Stomach (tissue), 9 donors: ENCODE data around the gene ZNF792. TPM values are rescaled to one million over a fixed set of nuclear protein-coding genes. Genes with fewer than 3 reads are reported as not detected.
"Not testable (repeated sequence)": the region's sequence is repeated elsewhere in the genome, so short reads cannot be mapped to it uniquely, and the experiment has no call there.

Experiments
- DNase-seq, 2 donors: peaks; one replicate each; pipeline versions ENCODE4 v3.0.0 to v3.0.0-alpha.2; 2013 to 2019
- H3K27ac ChIP-seq, 5 donors: fragments of 200-600 bp in 4 of 5; sonication (generic) in 4 of 5; one replicate each; pipeline ENCODE4 v1.5.1; 2013 to 2019; ENCODE audit warnings: mild to moderate bottlenecking in 1 of 5, moderate library complexity in 1 of 5
- H3K27me3 ChIP-seq, 3 donors: fragments of 200-600 bp; sonication (generic); one replicate each; pipeline ENCODE4 v1.5.1; 2017 to 2019; ENCODE audit warnings: mixed run types in 1 of 3
- H3K36me3 ChIP-seq, 4 donors: fragments of 200-600 bp; sonication (generic); 1 replicate in 3 of 4; 2 replicates in 1 of 4; pipeline ENCODE4 v1.5.1; 2016 to 2019
- H3K4me1 ChIP-seq, 4 donors: fragments of 200-600 bp; sonication (generic); one replicate each; pipeline ENCODE4 v1.5.1; 2016 to 2019
- H3K4me3 ChIP-seq, 4 donors: fragments of 200-600 bp; sonication (generic) in 3 of 4; one replicate each; pipeline ENCODE4 v1.5.1; 2016 to 2019; ENCODE audit warnings: mild to moderate bottlenecking in 1 of 4
- H3K9me3 ChIP-seq, 4 donors: fragments of 200-600 bp; sonication (generic); one replicate each; pipeline ENCODE4 v1.5.1; 2016 to 2019
- CTCF ChIP-seq, 7 experiments: fragments of 450-650 bp in 4 of 7; fragments of 200-600 bp in 3 of 7; sonication (generic) in 3 of 7; IDR thresholded peaks; one replicate each; pipeline ENCODE4 v1.5.1; 2016 to 2019; ENCODE audit warnings: antibody characterized with exemption in 7 of 7, control low read depth in 2 of 7, mild to moderate bottlenecking in 1 of 7
- EP300 ChIP-seq: sonication (generic); formaldehyde crosslinking; IDR thresholded peaks from one replicate; pipeline ENCODE4 v1.6.1; 2017; ENCODE audit warnings: antibody characterized with exemption
- POLR2A ChIP-seq, 4 donors: fragments of 450-650 bp; IDR thresholded peaks; one replicate each; pipeline ENCODE4 v1.6.1; 2016; ENCODE audit warnings: antibody characterized with exemption in 4 of 4, control low read depth in 2 of 4, mild to moderate bottlenecking in 1 of 4, moderate library complexity in 1 of 4
- POLR2AphosphoS5 ChIP-seq, 3 donors: sonication (generic); formaldehyde crosslinking; IDR thresholded peaks; one replicate each; pipeline ENCODE4 v1.6.1; 2016; ENCODE audit warnings: antibody characterized with exemption in 3 of 3
- WGBS, 5 donors: extraction: QIAGEN DNeasy Blood & Tissue Kit in 3 of 5; methylation state at CpG; one replicate each; pipeline versions ENCODE4 v1.1.5 to v1.1.7; 2013 to 2018; 5-methylcytosine and 5-hydroxymethylcytosine counted together
- intact Hi-C: fragments of 100-400 bp; cut with DNase I; formaldehyde crosslinking; loops from one replicate; pipeline ENCODE4 v1.15.1; 2023; ENCODE audit warnings: low total_unique reads
- polyA plus RNA-seq, 3 donors: library from polyadenylated mRNA; stranded (reverse); fragments of 200-250 nt; gene quantifications; one replicate each; pipeline ENCODE4 v1.2.3, GENCODE V29; 2013
- total RNA-seq, 5 donors: library from RNA; depleted of rRNA; stranded (reverse); fragments of >200 nt; gene quantifications; one replicate each; pipeline versions ENCODE4 v1.1.0 to v1.2.3, GENCODE V29; 2014 to 2016
- donor health status: healthy with polysubstance abuse.
- donor health status: Bipolar disorder and iron deficiency.
- donor health status: healthy.

Gene ZNF792
- total and polyA plus RNA-seq, 8 donors, result 0.78 to 14.3 (median 1.9) TPM

- H3K4me1 ChIP-seq, result peaks cover 24 to 81% (median 39%) of the 10 kb centered on the region in 4 donors
- no peaks in the 10 kb centered on the region for H3K27me3 ChIP-seq
- no peak overlapping the region for H3K4me3 ChIP-seq
- intact Hi-C loops, result no loop called here
- no peak for DNase-seq
- TF ChIP-seq POLR2AphosphoS5 (IDR thresholded peaks at IDR 0.05) (peak in 1 of 3 donors; percentile 17), POLR2A (IDR thresholded peaks at IDR 0.05) (no peak)
- 74 to 85% (median 78%) methylated on average over 12 to 13 of the region's 13 CpGs for WGBS, 5 donors
- peaks cover 30 to 76% (median 69%) of the 10 kb centered on the region in 4 donors for H3K36me3 ChIP-seq
- H3K27ac ChIP-seq, result peak overlapping the region in 4 of 5 donors; percentile 43 to 66 (median 56)
- H3K9me3 ChIP-seq, result no peaks in the 10 kb centered on the region
Observed at GRCh38 chr19:35011091-35011689, 47.2 kb upstream of the ZNF792 start.

GRCh38 chr19:35009424-35010415, 45.7 kb upstream of the ZNF792 start:
- 87 to 93% (median 87%) methylated on average over 34 to 36 of the region's 36 CpGs for WGBS, 5 donors
- DNase-seq, result no peak
- H3K4me3 ChIP-seq, result no peak overlapping the region
- intact Hi-C loops, result no loop called here
- H3K36me3 ChIP-seq, result peaks cover 23 to 75% (median 62%) of the 10 kb centered on the region in 4 donors
- H3K9me3 ChIP-seq, result no peaks in the 10 kb centered on the region
- H3K27ac ChIP-seq, result peak overlapping the region in 4 of 5 donors; percentile 15 to 66 (median 31)
- peaks cover 38 to 82% (median 54%) of the 10 kb centered on the region in 4 donors for H3K4me1 ChIP-seq
- TF ChIP-seq POLR2A (IDR thresholded peaks at IDR 0.05) (no peak), EP300 (no peak), POLR2AphosphoS5 (IDR thresholded peaks at IDR 0.05) (no peak), CTCF (IDR thresholded peaks at IDR 0.05) (no peak)
- no peaks in the 10 kb centered on the region for H3K27me3 ChIP-seq

GRCh38 chr19:35008891-35009341, 44.9 kb upstream of the ZNF792 start:
- Histone ChIP-seq H3K27me3 (no peaks in the 10 kb centered on the region), H3K4me1 (peaks cover 42 to 84% (median 60%) of the 10 kb centered on the region in 4 donors), H3K9me3 (no peaks in the 10 kb centered on the region), H3K27ac (peak overlapping the region in 4 of 5 donors; percentile 15 to 99 (median 35)), H3K36me3 (peaks cover 18 to 67% (median 54%) of the 10 kb centered on the region in 4 donors), H3K4me3 (no peak overlapping the region)
- no peak for DNase-seq
- TF ChIP-seq POLR2AphosphoS5 (IDR thresholded peaks at IDR 0.05), result peak in 1 of 3 donors; percentile 10
- no peak for TF ChIP-seq EP300
- WGBS, 5 donors, result 81 to 90% (median 89%) methylated on average over 12 of the region's 12 CpGs
- intact Hi-C loops, result no loop called here

- intact Hi-C loops, H3K9me3 ChIP-seq, H3K4me3 ChIP-seq, DNase-seq, H3K27me3 ChIP-seq: not testable (repeated sequence)
- Histone ChIP-seq H3K27ac (peak overlapping the region in 4 of 5 donors; percentile 33 to 99 (median 71)), H3K36me3 (peaks cover 17 to 59% (median 47%) of the 10 kb centered on the region in 4 donors), H3K4me1 (peaks cover 49 to 84% (median 60%) of the 10 kb centered on the region in 4 donors)
- 96 to 97% (median 97%) methylated on average over 8 of the region's 8 CpGs for WGBS, 5 donors
Observed at GRCh38 chr19:35007427-35007826, 43.4 kb upstream of the ZNF792 start.

GRCh38 chr19:35006999-35007365, 43.0 kb upstream of the ZNF792 start:
- Histone ChIP-seq H3K9me3 (no peaks in the 10 kb centered on the region), H3K36me3 (peaks cover 17 to 57% (median 43%) of the 10 kb centered on the region in 4 donors), H3K4me3 (no peak overlapping the region), H3K4me1 (peaks cover 49 to 84% (median 61%) of the 10 kb centered on the region in 4 donors), H3K27ac (peak overlapping the region; percentile 33 to 99 (median 59)), H3K27me3 (no peaks in the 10 kb centered on the region)
- 86 to 99% (median 97%) methylated on average over 5 of the region's 5 CpGs for WGBS, 5 donors
- intact Hi-C loops, result no loop called here
- no peak for TF ChIP-seq EP300
- DNase-seq, result no peak

- TF ChIP-seq POLR2A (IDR thresholded peaks at IDR 0.05) (no peak), POLR2AphosphoS5 (IDR thresholded peaks at IDR 0.05) (peak in 2 of 3 donors; percentile 74 to 84), CTCF (IDR thresholded peaks at IDR 0.05) (no peak), EP300 (no peak)
- DNase-seq, result peak; percentile 78 to 90
- Histone ChIP-seq H3K4me3 (no peak overlapping the region), H3K36me3 (peaks cover 17 to 53% (median 38%) of the 10 kb centered on the region in 4 donors), H3K27ac (peak overlapping the region; percentile 44 to 99 (median 59)), H3K4me1 (peaks cover 50 to 84% (median 61%) of the 10 kb centered on the region in 4 donors), H3K27me3 (no peaks in the 10 kb centered on the region), H3K9me3 (no peaks in the 10 kb centered on the region)
- 36 to 62% (median 45%) methylated on average over 15 of the region's 15 CpGs for WGBS, 5 donors
- intact Hi-C loops, result no loop called here
Observed at GRCh38 chr19:35006342-35006998, 42.4 kb upstream of the ZNF792 start.

- not testable (repeated sequence) for DNase-seq
Observed at GRCh38 chr19:35006007-35006341, 41.9 kb upstream of the ZNF792 start.

More at GRCh38 chr19:35006007-35006341, 41.9 kb upstream of the ZNF792 start:
- peak overlapping the region; percentile 44 to 99 (median 59) for H3K27ac ChIP-seq
- H3K9me3 ChIP-seq, H3K4me3 ChIP-seq, H3K27me3 ChIP-seq, intact Hi-C loops: not testable (repeated sequence)
- H3K36me3 ChIP-seq, result peaks cover 17 to 48% (median 33%) of the 10 kb centered on the region in 4 donors
- 33 to 60% (median 47%) methylated on average over 5 to 6 of the region's 6 CpGs for WGBS, 5 donors
- H3K4me1 ChIP-seq, result peaks cover 50 to 83% (median 64%) of the 10 kb centered on the region in 4 donors
